H1 (cell line): Measurements from ENCODE around the gene PTPRD. TPM values are rescaled to one million over a fixed set of nuclear protein-coding genes. Genes with fewer than 3 reads are reported as not detected.

Experiments used
- CTCF ChIA-PET: fragments of 300-600 bp; sonication (Branson Sonifier 250); formaldehyde crosslinking; loops from one replicate; lab custom pipeline; 2021; ENCODE audit not compliant: partially characterized antibody; lab: Charles Lee
- POLR2A ChIA-PET: fragments of 300-600 bp; sonication (Branson Sonifier 250); formaldehyde crosslinking; loops from one replicate; lab custom pipeline; 2021; ENCODE audit warnings: inconsistent platforms; ENCODE audit not compliant: partially characterized antibody; lab: Charles Lee
- DNase-seq, 2 experiments: peaks; one replicate each; pipeline versions ENCODE4 v3.0.0 to v3.0.0-alpha.2; 2010 to 2022; ENCODE audit warnings: low spot score in 2 of 2, low read depth in 1 of 2, mixed read lengths in 1 of 2
- FAIRE-seq: peaks from 2 replicates; lab custom pipeline; 2011; peaks lifted over from hg19 to GRCh38; lab: Jason Lieb, UNC
- H2AFZ ChIP-seq: 2 replicates; pipeline ENCODE4 v1.8.1; 2012; ENCODE audit warnings: low read length, inconsistent platforms
- H2AK5ac ChIP-seq: 2 replicates; pipeline ENCODE4 v1.6.1; 2013; ENCODE audit warnings: low read depth, low read length
- H2BK120ac ChIP-seq: replicated peaks from 2 replicates; pipeline ENCODE3; 2013; ENCODE audit warnings: low read depth, low read length, inconsistent platforms
- H2BK12ac ChIP-seq: 2 replicates; pipeline ENCODE4 v1.6.1; 2013; ENCODE audit warnings: low read depth, low read length
- H2BK15ac ChIP-seq: 2 replicates; pipeline ENCODE4 v1.6.1; 2013; ENCODE audit warnings: low read length
- H2BK20ac ChIP-seq: 2 replicates; pipeline ENCODE4 v1.6.1; 2013; ENCODE audit warnings: low read length
- H2BK5ac ChIP-seq: 2 replicates; pipeline ENCODE4 v1.6.1; 2013; ENCODE audit warnings: low read depth, low read length
- H3K14ac ChIP-seq: 2 replicates; pipeline ENCODE4 v1.6.1; 2013; ENCODE audit warnings: inconsistent platforms; ENCODE audit not compliant: insufficient read length
- H3K18ac ChIP-seq: 2 replicates; pipeline ENCODE4 v1.6.1; 2013; ENCODE audit warnings: low read length; ENCODE audit errors: extremely low read depth
- H3K23ac ChIP-seq: 2 replicates; pipeline ENCODE4 v1.6.1; 2013; ENCODE audit warnings: inconsistent platforms; ENCODE audit not compliant: insufficient read length
- H3K23me2 ChIP-seq: 2 replicates; pipeline ENCODE4 v1.6.1; 2013; ENCODE audit warnings: low read depth, low read length
- H3K27ac ChIP-seq: 2 replicates; pipeline ENCODE4 v1.6.1; 2011; ENCODE audit warnings: low read depth, low read length, inconsistent platforms
- H3K27me3 ChIP-seq, 4 experiments: replicated peaks in 1 of 4; 1 replicate in 1 of 4; 2 replicates in 3 of 4; pipeline versions ENCODE4 v1.6.1 to v1.8.1; 2011 to 2013; ENCODE audit warnings: low read length in 3 of 4, mild to moderate bottlenecking in 3 of 4, inconsistent platforms in 2 of 4, mixed read lengths in 2 of 4, moderate library complexity in 1 of 4; ENCODE audit not compliant: control insufficient read depth in 3 of 4, insufficient read depth in 3 of 4; ENCODE audit errors: extremely low read depth in 1 of 4
- H3K36me3 ChIP-seq, 4 experiments: 2 replicates each; pipeline versions ENCODE4 v1.6.1 to v1.8.1; 2011 to 2013; ENCODE audit warnings: mild to moderate bottlenecking in 4 of 4, low read length in 3 of 4, moderate library complexity in 2 of 4, control low read depth in 1 of 4, inconsistent platforms in 1 of 4; ENCODE audit not compliant: insufficient read depth in 4 of 4, control insufficient read depth in 2 of 4
- H3K4ac ChIP-seq: replicated peaks from 2 replicates; pipeline ENCODE3; 2013; ENCODE audit warnings: low read length, low read depth, mixed read lengths, inconsistent platforms; ENCODE audit not compliant: insufficient read length
- H3K4me1 ChIP-seq, 4 experiments: replicated peaks in 1 of 4; 1 replicate in 1 of 4; 2 replicates in 3 of 4; pipeline versions ENCODE4 v1.6.1 to v1.8.1; 2011 to 2013; ENCODE audit warnings: low read length in 3 of 4, inconsistent platforms in 2 of 4, mixed read lengths in 1 of 4; ENCODE audit not compliant: insufficient read depth in 4 of 4, control insufficient read depth in 3 of 4
- H3K4me2 ChIP-seq, 2 experiments: 2 replicates each; pipeline versions ENCODE4 v1.6.1 to v1.8.1; 2011 to 2013; ENCODE audit warnings: low read depth in 2 of 2, low read length in 2 of 2, control low read depth in 1 of 2, inconsistent platforms in 1 of 2, mild to moderate bottlenecking in 1 of 2; ENCODE audit not compliant: insufficient read depth in 1 of 2
- H3K4me3 ChIP-seq, 4 experiments: fragments of 200-600, 300-600 bp in 1 of 4; sonication (generic), shearing (Covaris generic), sonication (Bioruptor Twin) in 1 of 4; 2 replicates each; pipeline versions ENCODE4 v1.5.1 to v1.8.1; 2011 to 2016; ENCODE audit warnings: low read length in 4 of 4, low read depth in 3 of 4, control low read depth in 2 of 4, inconsistent platforms in 2 of 4, mild to moderate bottlenecking in 2 of 4, mixed read lengths in 1 of 4, moderate library complexity in 1 of 4; ENCODE audit not compliant: insufficient read depth in 2 of 4; ENCODE audit errors: extremely low read depth in 1 of 4
- H3K56ac ChIP-seq: replicated peaks from 2 replicates; pipeline ENCODE3; 2013; ENCODE audit warnings: low read depth, mild to moderate bottlenecking, mixed read lengths, low read length, inconsistent platforms; ENCODE audit not compliant: insufficient read length
- H3K79me1 ChIP-seq: 2 replicates; pipeline ENCODE4 v1.6.1; 2013; ENCODE audit warnings: low read depth, low read length, control low read depth
- H3K79me2 ChIP-seq, 2 experiments: 2 replicates each; pipeline versions ENCODE4 v1.6.1 to v1.8.1; 2012 to 2013; ENCODE audit warnings: low read length in 2 of 2, mild to moderate bottlenecking in 2 of 2, inconsistent platforms in 1 of 2; ENCODE audit not compliant: insufficient read depth in 2 of 2, control insufficient read depth in 1 of 2
- H3K9ac ChIP-seq, 4 experiments: replicated peaks in 1 of 4; 1 replicate in 1 of 4; 2 replicates in 3 of 4; pipeline versions ENCODE4 v1.6.1 to v1.8.1; 2011 to 2013; ENCODE audit warnings: low read depth in 3 of 4, low read length in 3 of 4, control low read depth in 2 of 4, mild to moderate bottlenecking in 2 of 4, moderate library complexity in 2 of 4, inconsistent platforms in 1 of 4; ENCODE audit errors: extremely low read depth in 1 of 4
- H3K9me3 ChIP-seq, 2 experiments: 2 replicates each; pipeline versions ENCODE4 v1.6.1 to v1.8.1; 2012 to 2013; ENCODE audit warnings: mild to moderate bottlenecking in 2 of 2, moderate library complexity in 2 of 2, control low read depth in 1 of 2, inconsistent platforms in 1 of 2, low read depth in 1 of 2, low read length in 1 of 2, mixed read lengths in 1 of 2; ENCODE audit not compliant: insufficient read depth in 2 of 2
- H4K20me1 ChIP-seq, 2 experiments: replicated peaks in 1 of 2; 2 replicates each; pipeline versions ENCODE3 to v1.8.1; 2011 to 2013; ENCODE audit warnings: inconsistent platforms in 2 of 2, low read length in 2 of 2, mild to moderate bottlenecking in 1 of 2; ENCODE audit not compliant: insufficient read depth in 2 of 2, control insufficient read depth in 1 of 2
- H4K5ac ChIP-seq: 2 replicates; pipeline ENCODE4 v1.6.1; 2013; ENCODE audit warnings: low read length, low read depth, mixed read lengths, inconsistent platforms; ENCODE audit not compliant: insufficient read length
- H4K8ac ChIP-seq: 2 replicates; pipeline ENCODE4 v1.8.0; 2013; ENCODE audit warnings: mild to moderate bottlenecking, moderate library complexity, low read length, inconsistent platforms; ENCODE audit not compliant: insufficient read depth; ENCODE audit errors: extremely low read depth
- H4K91ac ChIP-seq: replicated peaks from 2 replicates; pipeline ENCODE3; 2013; ENCODE audit warnings: low read length, mixed read lengths, inconsistent platforms; ENCODE audit not compliant: insufficient read length
- CBX5 ChIP-seq: fragments of 300-800, 300-1000 bp; sonication (generic); IDR thresholded peaks from 2 replicates; pipeline ENCODE4 v1.7.1; 2016; ENCODE audit warnings: antibody characterized with exemption, low read length, low read depth
- RNF2 ChIP-seq: fragments of 200-900, 300-1000 bp; sonication (generic); IDR thresholded peaks from 2 replicates; pipeline ENCODE4 v1.7.1; 2016; ENCODE audit warnings: borderline replicate concordance, low read depth, mild to moderate bottlenecking, antibody characterized with exemption, low read length; ENCODE audit not compliant: poor library complexity, severe bottlenecking; ENCODE audit errors: missing control alignments
- SAP30 ChIP-seq: fragments of 300-600 bp; sonication (generic); IDR thresholded peaks from 2 replicates; pipeline ENCODE4 v1.7.1; 2012; ENCODE audit warnings: low read length, moderate library complexity, mild to moderate bottlenecking, inconsistent platforms; ENCODE audit not compliant: insufficient read depth, insufficient replicate concordance
- SP2 ChIP-seq: IDR thresholded peaks from 2 replicates; pipeline ENCODE4 v1.6.1; 2012; ENCODE audit warnings: mild to moderate bottlenecking, low read length, inconsistent platforms
- WGBS, 2 experiments: shearing (Covaris generic) in 1 of 2; methylation state at CpG; one replicate each; pipeline versions ENCODE4 v1.1.6 to v1.1.7; 2013 to 2015; ENCODE audit warnings: low lambda C conversion rate in 2 of 2, mixed read lengths in 2 of 2, inconsistent platforms in 1 of 2, low coverage in 1 of 2, missing lambda C conversion rate in 1 of 2; ENCODE audit not compliant: insufficient replicate concordance in 2 of 2, insufficient coverage in 1 of 2, insufficient read length in 1 of 2; ENCODE audit errors: extremely low coverage in 1 of 2, missing lambda C conversion rate in 1 of 2; 5-methylcytosine and 5-hydroxymethylcytosine counted together
- polyA plus RNA-seq, 7 experiments: library from polyadenylated mRNA; depleted of rRNA in 3 of 7; stranded (reverse) in 5 of 7; unstranded in 2 of 7; fragments of >200 nt in 5 of 7; fragments of 200-250 nt in 2 of 7; gene quantifications; 1 replicate in 5 of 7; 2 replicates in 1 of 7; 4 replicates in 1 of 7; pipeline versions ENCODE4 v1.2.1 to v1.2.3, GENCODE V29; 2011 to 2013; ENCODE audit warnings: missing spikeins in 2 of 7, mixed read lengths in 2 of 7
- total RNA-seq: library from RNA; stranded (reverse); fragmentation: NEBNext Ultra II Directional; extraction: Animal tissue kit (Norgen Biotek cat#: 25700); gene quantifications from 2 replicates; pipeline ENCODE4 v1.2.1, GENCODE V29; 2021

Gene PTPRD
- total and polyA plus RNA-seq, 2 of the 8 experiments (the other 6 are each of a cell fraction or from before 2014, with no cell fraction given): 17.2 to 77.0 TPM

DNA sequence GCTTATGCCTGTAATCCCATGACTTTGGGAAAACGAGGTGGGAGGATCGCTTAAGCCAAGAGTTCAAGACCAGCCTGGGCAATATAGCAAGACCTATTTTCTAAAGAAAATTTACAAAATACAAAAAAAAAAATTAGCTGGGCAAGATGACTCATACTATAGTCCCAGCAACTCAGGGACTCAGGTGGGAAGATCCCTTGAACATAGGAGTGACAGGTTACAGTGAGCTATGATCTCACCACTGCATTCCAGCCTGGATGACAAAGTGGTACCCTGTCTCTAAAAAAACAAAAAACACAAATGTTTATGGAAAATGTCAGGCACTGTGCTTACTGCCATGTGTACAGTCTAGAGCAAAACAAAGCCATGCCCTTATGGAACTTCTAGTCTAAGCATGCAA is 1989.9 kb downstream of the PTPRD start:
- no peaks in the 10 kb centered on the region for H3K9me3 ChIP-seq
- POLR2A ChIA-PET: no interaction called here
- H2BK15ac ChIP-seq: no peak overlapping the region
- H3K9ac ChIP-seq: no peak overlapping the region
- whole genome bisulfite sequencing, 2 experiments: 100% methylated on average over 2 of the region's 2 CpGs; no CpG with 5 or more reads in 1 of the 2 experiments
- H2AFZ ChIP-seq: no peak overlapping the region
- H3K14ac ChIP-seq: no peak overlapping the region
- H2BK12ac ChIP-seq: no peak overlapping the region
- peaks cover 0 to 2% (median 0%) of the 10 kb centered on the region in 4 experiments; a peak in 1 of 7 replicates for H3K4me1 ChIP-seq
- H3K56ac ChIP-seq: no peak overlapping the region
- H3K27ac ChIP-seq: no peak overlapping the region
- H2BK120ac ChIP-seq: no peak overlapping the region
- H3K23ac ChIP-seq: no peak overlapping the region
- no peaks in the 10 kb centered on the region for H3K79me1 ChIP-seq
- H4K91ac ChIP-seq: no peak overlapping the region
- CTCF ChIA-PET: interaction anchor here (1.2 kb wide), 1 partner anchor 138 kb away, joined by 3 read pairs; no protein-coding TSS in a partner anchor
- no peak overlapping the region for H2BK20ac ChIP-seq
- H3K18ac ChIP-seq: no peak overlapping the region
- H2AK5ac ChIP-seq: no peak overlapping the region
- no peak for DNase-seq
- no peaks in the 10 kb centered on the region for H3K27me3 ChIP-seq
- no peaks in the 10 kb centered on the region for H4K20me1 ChIP-seq
- no peaks in the 10 kb centered on the region for H3K36me3 ChIP-seq
- no peak for FAIRE-seq
- H3K23me2 ChIP-seq: no peaks in the 10 kb centered on the region
- H3K4me3 ChIP-seq: no peak overlapping the region
- no peak overlapping the region for H3K4me2 ChIP-seq
- H3K4ac ChIP-seq: no peak overlapping the region
- no peaks in the 10 kb centered on the region for H3K79me2 ChIP-seq
- H2BK5ac ChIP-seq: no peak overlapping the region
- H4K8ac ChIP-seq: no peak overlapping the region
- H4K5ac ChIP-seq: no peak overlapping the region
- TF ChIP-seq CBX5 (no peak), RNF2 (no peak), SAP30 (no peak), SP2 (no peak)
